ENCODE data around the gene NPSR1.
"Not testable (repeated sequence)": the region's sequence is repeated elsewhere in the genome, so short reads cannot be mapped to it uniquely, and the experiment has no call there.

Gene NPSR1

DNA sequence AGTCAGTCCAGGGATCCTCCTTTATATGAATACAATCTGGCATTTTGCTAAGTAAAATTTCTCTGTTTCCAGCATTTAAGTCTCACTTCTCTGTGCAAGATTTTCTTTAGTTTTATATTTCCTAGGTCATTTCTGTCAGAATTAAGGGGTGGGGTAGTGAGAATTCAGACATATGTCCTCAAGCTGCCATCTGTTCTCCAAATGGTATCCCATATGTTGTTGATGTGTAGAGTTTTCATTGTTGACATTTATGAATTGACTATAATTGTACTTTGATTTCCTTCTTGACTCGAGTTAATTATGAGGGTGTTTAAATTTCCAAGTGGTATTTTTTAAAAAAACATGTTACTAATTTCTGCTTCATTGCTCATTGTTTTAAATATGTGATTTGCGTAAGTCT lies 148.8 kb downstream of the NPSR1 start:
- H3K36me3 ChIP-seq (ENCODE audit: low read depth), result no peaks in the 10 kb centered on the region
- no peak overlapping the region for H3K27ac ChIP-seq (ENCODE audit: poor library complexity, severe bottlenecking)
- no peaks in the 10 kb centered on the region for H3K9me3 ChIP-seq (ENCODE audit: severe bottlenecking)
- TF ChIP-seq, protein P1, sequence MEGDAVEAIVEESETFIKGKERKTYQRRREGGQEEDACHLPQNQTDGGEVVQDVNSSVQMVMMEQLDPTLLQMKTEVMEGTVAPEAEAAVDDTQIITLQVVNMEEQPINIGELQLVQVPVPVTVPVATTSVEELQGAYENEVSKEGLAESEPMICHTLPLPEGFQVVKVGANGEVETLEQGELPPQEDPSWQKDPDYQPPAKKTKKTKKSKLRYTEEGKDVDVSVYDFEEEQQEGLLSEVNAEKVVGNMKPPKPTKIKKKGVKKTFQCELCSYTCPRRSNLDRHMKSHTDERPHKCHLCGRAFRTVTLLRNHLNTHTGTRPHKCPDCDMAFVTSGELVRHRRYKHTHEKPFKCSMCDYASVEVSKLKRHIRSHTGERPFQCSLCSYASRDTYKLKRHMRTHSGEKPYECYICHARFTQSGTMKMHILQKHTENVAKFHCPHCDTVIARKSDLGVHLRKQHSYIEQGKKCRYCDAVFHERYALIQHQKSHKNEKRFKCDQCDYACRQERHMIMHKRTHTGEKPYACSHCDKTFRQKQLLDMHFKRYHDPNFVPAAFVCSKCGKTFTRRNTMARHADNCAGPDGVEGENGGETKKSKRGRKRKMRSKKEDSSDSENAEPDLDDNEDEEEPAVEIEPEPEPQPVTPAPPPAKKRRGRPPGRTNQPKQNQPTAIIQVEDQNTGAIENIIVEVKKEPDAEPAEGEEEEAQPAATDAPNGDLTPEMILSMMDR (IDR thresholded peaks at IDR 0.05; ENCODE audit: poor library complexity, severe bottlenecking), result no peak
- H3K4me3 ChIP-seq (ENCODE audit: severe bottlenecking), result no peak overlapping the region
- no peak for DNase-seq (ENCODE audit: low spot score)
- peaks cover 6% of the 10 kb centered on the region for H3K27me3 ChIP-seq (ENCODE audit: insufficient read depth, poor library complexity, severe bottlenecking)
- H3K4me1 ChIP-seq (ENCODE audit: insufficient read depth, poor library complexity, severe bottlenecking), result no peaks in the 10 kb centered on the region
- no peak for ATAC-seq (ENCODE audit: low read depth)

DNA sequence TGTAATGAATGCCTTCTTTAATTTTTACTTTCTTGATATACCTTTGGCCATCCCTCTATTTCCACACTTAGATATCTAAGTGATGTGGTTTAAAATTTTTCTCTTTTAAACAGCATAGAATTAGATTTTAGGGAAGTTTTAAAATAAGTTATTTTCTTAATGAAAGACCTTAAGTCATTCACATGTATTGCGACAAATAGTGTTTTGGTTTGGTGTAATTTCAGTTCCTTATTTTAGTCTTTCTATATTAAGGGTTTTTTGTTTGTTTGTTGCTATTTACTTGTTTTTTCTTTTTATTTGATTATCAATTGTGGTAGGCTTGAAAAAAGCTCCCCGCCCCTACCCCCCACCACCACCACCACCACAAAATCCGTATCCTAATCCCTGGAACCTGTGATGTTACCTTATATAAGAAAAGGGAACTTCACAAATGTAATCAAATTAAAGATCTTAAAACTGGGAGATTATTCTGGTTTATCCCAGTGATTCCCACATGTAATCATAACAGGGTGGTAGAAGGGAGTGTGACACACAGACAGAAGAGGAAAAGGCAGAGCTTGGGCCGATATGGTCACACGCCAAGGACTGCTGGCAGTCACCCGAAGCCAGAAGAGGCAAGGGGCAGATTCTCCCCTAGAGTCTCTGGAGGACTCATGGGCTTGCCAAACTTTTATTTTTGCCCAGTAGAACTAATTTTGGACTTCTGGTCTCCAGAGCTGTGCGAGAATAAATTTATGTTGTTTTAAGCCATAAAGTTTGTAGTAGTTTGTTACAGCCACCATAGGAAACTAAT lies 149.7 kb downstream of the NPSR1 start:
- Histone ChIP-seq H3K4me1 (ENCODE audit: insufficient read depth, poor library complexity, severe bottlenecking) (no peaks in the 10 kb centered on the region), H3K27ac (ENCODE audit: poor library complexity, severe bottlenecking) (no peak overlapping the region), H3K36me3 (ENCODE audit: low read depth) (no peaks in the 10 kb centered on the region), H3K9me3 (ENCODE audit: severe bottlenecking) (no peaks in the 10 kb centered on the region), H3K4me3 (ENCODE audit: severe bottlenecking) (no peak overlapping the region), H3K27me3 (ENCODE audit: insufficient read depth, poor library complexity, severe bottlenecking) (peaks cover 6% of the 10 kb centered on the region)
- ATAC-seq (ENCODE audit: low read depth), result no peak
- DNase-seq (ENCODE audit: low spot score), result no peak
- TF ChIP-seq, protein P1 (IDR thresholded peaks at IDR 0.05; ENCODE audit: poor library complexity, severe bottlenecking), result no peak

DNA sequence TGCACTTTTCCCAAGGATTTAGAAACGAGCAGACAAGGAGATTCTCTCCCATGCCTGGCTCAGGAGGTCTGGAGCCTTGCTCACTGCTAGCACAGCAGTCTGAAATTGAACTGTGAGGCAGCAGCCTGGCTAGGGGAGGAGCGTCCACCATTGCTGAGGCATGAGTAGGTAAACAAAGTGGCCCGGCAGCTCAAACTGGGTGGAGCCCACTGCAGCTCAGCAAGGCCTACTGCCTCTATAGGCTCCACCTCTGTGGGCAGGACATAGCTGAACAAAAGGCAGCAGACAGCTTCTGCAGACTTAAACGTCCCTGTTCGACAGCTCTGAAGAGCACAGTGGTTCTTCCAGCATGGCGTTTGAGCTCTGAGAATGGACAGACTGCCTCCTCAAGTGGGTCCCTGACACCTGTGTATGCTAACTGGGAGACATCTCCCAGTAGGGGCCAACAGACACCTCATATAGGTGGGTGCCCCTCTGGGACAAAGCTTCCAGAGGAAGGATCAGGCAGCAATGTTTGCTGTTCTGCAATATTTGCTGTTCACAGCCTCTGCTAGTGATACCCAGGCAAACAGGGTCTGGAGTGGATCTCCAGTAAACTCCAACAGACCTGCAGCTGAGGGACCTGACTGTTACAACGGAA lies 156.3 kb downstream of the NPSR1 start:
- H3K4me1 ChIP-seq (ENCODE audit: insufficient read depth, poor library complexity, severe bottlenecking); H3K4me3 ChIP-seq (ENCODE audit: severe bottlenecking); H3K27ac ChIP-seq (ENCODE audit: poor library complexity, severe bottlenecking); H3K36me3 ChIP-seq (ENCODE audit: low read depth); H3K27me3 ChIP-seq (ENCODE audit: insufficient read depth, poor library complexity, severe bottlenecking); H3K9me3 ChIP-seq (ENCODE audit: severe bottlenecking); DNase-seq (ENCODE audit: low spot score): not testable (repeated sequence)
- ATAC-seq (ENCODE audit: low read depth), result peak; percentile 55

DNA sequence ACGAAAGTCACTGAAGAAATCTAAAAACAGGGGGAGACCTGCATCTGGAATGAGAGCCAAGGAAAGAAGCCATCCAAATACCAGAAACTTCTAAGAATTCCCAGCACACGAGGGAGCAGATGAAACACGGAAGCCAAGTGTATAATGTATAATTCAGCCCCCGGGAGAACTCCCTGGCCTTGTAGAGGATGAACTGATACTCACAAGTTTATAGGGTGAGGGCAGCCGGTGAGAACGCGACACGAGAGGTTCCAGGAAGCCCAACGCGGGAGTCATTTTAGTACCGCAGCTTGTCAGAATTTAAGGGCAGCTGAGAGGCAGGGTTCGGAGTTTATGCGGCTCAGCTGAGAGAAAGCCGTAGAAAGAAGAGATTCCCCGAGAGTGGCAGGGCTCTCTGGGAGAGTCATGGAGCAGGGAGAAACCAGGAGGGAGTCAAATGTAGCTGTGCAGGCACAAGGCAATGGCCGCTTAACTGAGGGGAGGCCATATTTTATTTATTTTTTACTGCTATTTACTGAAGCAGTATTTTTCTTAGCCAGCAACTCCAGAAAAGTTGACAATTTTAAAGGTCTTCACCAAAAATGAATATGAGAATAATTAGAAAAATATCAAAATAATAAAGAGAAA lies 164.0 kb downstream of the NPSR1 start:
- Histone ChIP-seq H3K4me3 (ENCODE audit: severe bottlenecking) (no peak overlapping the region), H3K36me3 (ENCODE audit: low read depth) (no peaks in the 10 kb centered on the region), H3K27ac (ENCODE audit: poor library complexity, severe bottlenecking) (no peak overlapping the region), H3K4me1 (ENCODE audit: insufficient read depth, poor library complexity, severe bottlenecking) (no peaks in the 10 kb centered on the region), H3K27me3 (ENCODE audit: insufficient read depth, poor library complexity, severe bottlenecking) (no peaks in the 10 kb centered on the region), H3K9me3 (ENCODE audit: severe bottlenecking) (no peaks in the 10 kb centered on the region)
- ATAC-seq (ENCODE audit: low read depth) (no peak), DNase-seq (ENCODE audit: low spot score) (no peak)
- TF ChIP-seq, protein P1 (IDR thresholded peaks at IDR 0.05; ENCODE audit: poor library complexity, severe bottlenecking), result no peak

DNA sequence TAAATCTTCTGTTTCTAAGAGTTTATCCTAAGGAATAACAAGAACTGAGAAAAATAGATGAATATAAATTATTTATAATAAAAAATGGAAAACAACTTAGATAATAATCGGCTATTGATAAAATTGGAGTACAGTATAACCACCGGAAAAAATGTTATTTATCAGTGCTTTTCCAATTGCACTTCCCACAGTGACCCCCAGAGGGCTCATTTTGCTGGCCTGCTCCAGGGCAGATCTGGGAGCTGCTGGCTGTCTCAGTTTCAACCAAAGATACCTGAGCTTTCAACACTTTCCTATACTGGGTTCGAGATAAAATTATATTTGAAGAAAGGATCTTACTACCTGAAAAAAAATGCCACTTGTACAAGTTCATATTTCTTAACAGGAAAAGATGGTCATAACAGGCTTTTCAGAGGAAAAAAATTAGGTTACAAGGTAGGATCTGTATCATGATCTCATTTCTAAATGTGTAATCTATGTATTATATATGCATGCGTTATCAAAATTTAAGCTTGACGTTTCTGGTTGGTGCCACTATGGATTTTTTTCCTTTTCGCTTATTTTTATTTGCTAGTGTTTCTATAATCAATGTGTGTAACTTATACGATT lies 165.7 kb downstream of the NPSR1 start:
- Histone ChIP-seq H3K4me3 (ENCODE audit: severe bottlenecking) (no peak overlapping the region), H3K4me1 (ENCODE audit: insufficient read depth, poor library complexity, severe bottlenecking) (no peaks in the 10 kb centered on the region), H3K27me3 (ENCODE audit: insufficient read depth, poor library complexity, severe bottlenecking) (no peaks in the 10 kb centered on the region), H3K9me3 (ENCODE audit: severe bottlenecking) (no peaks in the 10 kb centered on the region), H3K36me3 (ENCODE audit: low read depth) (no peaks in the 10 kb centered on the region), H3K27ac (ENCODE audit: poor library complexity, severe bottlenecking) (no peak overlapping the region)
- DNase-seq (ENCODE audit: low spot score), result no peak
- ATAC-seq (ENCODE audit: low read depth), result peak; percentile 57
- TF ChIP-seq, protein P1 (IDR thresholded peaks at IDR 0.05; ENCODE audit: poor library complexity, severe bottlenecking), result peak; percentile 90
